ENCODE results near the gene LDLRAD4.

Gene LDLRAD4

GRCh38 chr18:13265008-13265910, 46.7 kb downstream of the LDLRAD4 start:
- POLR2A ChIA-PET = no interaction called here
- CTCF ChIA-PET = no interaction called here
- no peak for DNase-seq (ENCODE audit: extremely low spot score)
- TF ChIP-seq FOXK2 (IDR thresholded peaks at IDR 0.05) = no peak
- no peak for TF ChIP-seq CTBP1 (IDR thresholded peaks at IDR 0.05; ENCODE audit: borderline replicate concordance)
- no peak for TF ChIP-seq FOXM1 (IDR thresholded peaks at IDR 0.05; ENCODE audit: borderline replicate concordance)
- no peak for TF ChIP-seq TARDBP (IDR thresholded peaks at IDR 0.05)
- TF ChIP-seq BHLHE40 (IDR thresholded peaks at IDR 0.05; ENCODE audit: borderline replicate concordance) = no peak
- TF ChIP-seq SP1 (IDR thresholded peaks at IDR 0.05) = no peak
- TF ChIP-seq LEF1 (IDR thresholded peaks at IDR 0.05; ENCODE audit: borderline replicate concordance) = no peak
- TF ChIP-seq PKNOX1 (IDR thresholded peaks at IDR 0.05) = no peak
- TF ChIP-seq ELF4 (IDR thresholded peaks at IDR 0.05) = no peak
- TF ChIP-seq L3MBTL2 (conservative IDR thresholded peaks at IDR 0.05) = no peak
- no peak for TF ChIP-seq ARNT (IDR thresholded peaks at IDR 0.05)
- no peak for TF ChIP-seq NFRKB (IDR thresholded peaks at IDR 0.05)
- TF ChIP-seq HDGF (IDR thresholded peaks at IDR 0.05; ENCODE audit: borderline replicate concordance) = no peak
- TF ChIP-seq ZNF384 (IDR thresholded peaks at IDR 0.05) = no peak
- no peak for TF ChIP-seq SUZ12 (IDR thresholded peaks at IDR 0.05)
- TF ChIP-seq FOXA1 (IDR thresholded peaks at IDR 0.05) = no peak

GRCh38 chr18:13265911-13266217, 47.3 kb downstream of the LDLRAD4 start:
- ChIA-PET POLR2A (no interaction called here), CTCF (no interaction called here)
- TF ChIP-seq SP1 (IDR thresholded peaks at IDR 0.05) (no peak), L3MBTL2 (conservative IDR thresholded peaks at IDR 0.05) (no peak), ELF4 (IDR thresholded peaks at IDR 0.05) (no peak), SUZ12 (IDR thresholded peaks at IDR 0.05) (no peak), LEF1 (IDR thresholded peaks at IDR 0.05; ENCODE audit: borderline replicate concordance) (no peak), NFRKB (IDR thresholded peaks at IDR 0.05) (no peak), PKNOX1 (IDR thresholded peaks at IDR 0.05) (no peak), FOXA1 (IDR thresholded peaks at IDR 0.05) (no peak), ARNT (IDR thresholded peaks at IDR 0.05) (no peak), HDGF (IDR thresholded peaks at IDR 0.05; ENCODE audit: borderline replicate concordance) (no peak), FOXM1 (IDR thresholded peaks at IDR 0.05; ENCODE audit: borderline replicate concordance) (no peak), FOXK2 (IDR thresholded peaks at IDR 0.05) (no peak), BHLHE40 (IDR thresholded peaks at IDR 0.05; ENCODE audit: borderline replicate concordance) (no peak), TARDBP (IDR thresholded peaks at IDR 0.05) (no peak), CTBP1 (IDR thresholded peaks at IDR 0.05; ENCODE audit: borderline replicate concordance) (no peak), ZNF384 (IDR thresholded peaks at IDR 0.05) (no peak)
- no peak for DNase-seq (ENCODE audit: extremely low spot score)

GRCh38 chr18:13266218-13267100, 47.9 kb downstream of the LDLRAD4 start:
- no peak for TF ChIP-seq PKNOX1 (IDR thresholded peaks at IDR 0.05)
- no peak for TF ChIP-seq L3MBTL2 (conservative IDR thresholded peaks at IDR 0.05)
- TF ChIP-seq HDGF (IDR thresholded peaks at IDR 0.05; ENCODE audit: borderline replicate concordance) = no peak
- no peak for TF ChIP-seq BHLHE40 (IDR thresholded peaks at IDR 0.05; ENCODE audit: borderline replicate concordance)
- no peak for TF ChIP-seq ARNT (IDR thresholded peaks at IDR 0.05)
- TF ChIP-seq LEF1 (IDR thresholded peaks at IDR 0.05; ENCODE audit: borderline replicate concordance) = no peak
- no peak for TF ChIP-seq SP1 (IDR thresholded peaks at IDR 0.05)
- TF ChIP-seq FOXM1 (IDR thresholded peaks at IDR 0.05; ENCODE audit: borderline replicate concordance) = no peak
- TF ChIP-seq TARDBP (IDR thresholded peaks at IDR 0.05) = no peak
- TF ChIP-seq ELF4 (IDR thresholded peaks at IDR 0.05) = no peak
- TF ChIP-seq FOXK2 (IDR thresholded peaks at IDR 0.05) = no peak
- TF ChIP-seq NFRKB (IDR thresholded peaks at IDR 0.05) = no peak
- TF ChIP-seq CTBP1 (IDR thresholded peaks at IDR 0.05; ENCODE audit: borderline replicate concordance) = no peak
- no peak for TF ChIP-seq SUZ12 (IDR thresholded peaks at IDR 0.05)
- TF ChIP-seq ZNF384 (IDR thresholded peaks at IDR 0.05) = no peak
- TF ChIP-seq FOXA1 (IDR thresholded peaks at IDR 0.05) = no peak
- no peak for DNase-seq (ENCODE audit: extremely low spot score)
- ChIA-PET CTCF (no interaction called here), POLR2A (no interaction called here)

GRCh38 chr18:13267431-13267873, 48.9 kb downstream of the LDLRAD4 start:
- ChIA-PET POLR2A (no interaction called here), CTCF (no interaction called here)
- TF ChIP-seq HDGF (IDR thresholded peaks at IDR 0.05; ENCODE audit: borderline replicate concordance) = no peak
- no peak for TF ChIP-seq FOXA1 (IDR thresholded peaks at IDR 0.05)
- TF ChIP-seq LEF1 (IDR thresholded peaks at IDR 0.05; ENCODE audit: borderline replicate concordance) = no peak
- no peak for TF ChIP-seq SUZ12 (IDR thresholded peaks at IDR 0.05)
- no peak for TF ChIP-seq SP1 (IDR thresholded peaks at IDR 0.05)
- TF ChIP-seq ZNF384 (IDR thresholded peaks at IDR 0.05) = no peak
- no peak for TF ChIP-seq ARNT (IDR thresholded peaks at IDR 0.05)
- no peak for TF ChIP-seq CTBP1 (IDR thresholded peaks at IDR 0.05; ENCODE audit: borderline replicate concordance)
- TF ChIP-seq PKNOX1 (IDR thresholded peaks at IDR 0.05) = no peak
- no peak for DNase-seq (ENCODE audit: extremely low spot score)

Data from HEK293T (cell line).